VCaP (cell line): Measurements from ENCODE around the gene WDR17.
A peak's percentile ranks its signal among the peaks of the same experiment; 100 is the strongest.

Experiments used
- H3K27ac ChIP-seq: fragments of 450-650 bp; 2 replicates; pipeline ENCODE4 v1.5.1; 2017
- TF ChIP-seq, protein P1 (sequence below): fragments of 450-650 bp; conservative IDR thresholded peaks from 2 replicates; pipeline ENCODE4 v1.5.1; 2017; ENCODE audit warnings: mild to moderate bottlenecking, moderate library complexity

WDR17 gene

GRCh38 chr4:176052744-176053143 is 12.9 kb upstream of the WDR17 start:
- TF ChIP-seq, protein P1, sequence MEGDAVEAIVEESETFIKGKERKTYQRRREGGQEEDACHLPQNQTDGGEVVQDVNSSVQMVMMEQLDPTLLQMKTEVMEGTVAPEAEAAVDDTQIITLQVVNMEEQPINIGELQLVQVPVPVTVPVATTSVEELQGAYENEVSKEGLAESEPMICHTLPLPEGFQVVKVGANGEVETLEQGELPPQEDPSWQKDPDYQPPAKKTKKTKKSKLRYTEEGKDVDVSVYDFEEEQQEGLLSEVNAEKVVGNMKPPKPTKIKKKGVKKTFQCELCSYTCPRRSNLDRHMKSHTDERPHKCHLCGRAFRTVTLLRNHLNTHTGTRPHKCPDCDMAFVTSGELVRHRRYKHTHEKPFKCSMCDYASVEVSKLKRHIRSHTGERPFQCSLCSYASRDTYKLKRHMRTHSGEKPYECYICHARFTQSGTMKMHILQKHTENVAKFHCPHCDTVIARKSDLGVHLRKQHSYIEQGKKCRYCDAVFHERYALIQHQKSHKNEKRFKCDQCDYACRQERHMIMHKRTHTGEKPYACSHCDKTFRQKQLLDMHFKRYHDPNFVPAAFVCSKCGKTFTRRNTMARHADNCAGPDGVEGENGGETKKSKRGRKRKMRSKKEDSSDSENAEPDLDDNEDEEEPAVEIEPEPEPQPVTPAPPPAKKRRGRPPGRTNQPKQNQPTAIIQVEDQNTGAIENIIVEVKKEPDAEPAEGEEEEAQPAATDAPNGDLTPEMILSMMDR: no peak
- H3K27ac ChIP-seq: no peak overlapping the region

GRCh38 chr4:176053785-176054184 is 11.9 kb upstream of the WDR17 start:
- TF ChIP-seq, protein P1: no peak
- no peak overlapping the region for H3K27ac ChIP-seq

DNA sequence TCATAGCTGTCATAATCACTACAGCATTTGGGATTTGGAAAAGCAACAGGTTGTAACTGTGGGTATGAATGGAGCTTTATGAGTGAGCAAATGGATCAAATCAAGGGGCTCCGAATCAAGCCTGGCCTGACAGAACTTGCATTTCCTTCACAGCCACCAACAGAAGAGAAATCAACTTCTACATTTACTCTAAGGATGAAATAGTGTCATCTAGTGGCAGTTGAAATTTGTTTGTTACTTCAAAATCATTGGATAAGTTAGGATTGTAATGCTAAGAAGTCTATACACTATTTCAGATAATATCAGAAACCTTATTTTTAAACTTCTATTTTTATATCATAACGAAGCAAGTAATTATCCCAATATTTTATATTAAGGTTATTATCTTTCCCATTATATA is 10.7 kb upstream of the WDR17 start:
- TF ChIP-seq, protein P1: peak; percentile 59; the same call in 1 of the 2 replicates
- H3K27ac ChIP-seq: no peak overlapping the region

DNA sequence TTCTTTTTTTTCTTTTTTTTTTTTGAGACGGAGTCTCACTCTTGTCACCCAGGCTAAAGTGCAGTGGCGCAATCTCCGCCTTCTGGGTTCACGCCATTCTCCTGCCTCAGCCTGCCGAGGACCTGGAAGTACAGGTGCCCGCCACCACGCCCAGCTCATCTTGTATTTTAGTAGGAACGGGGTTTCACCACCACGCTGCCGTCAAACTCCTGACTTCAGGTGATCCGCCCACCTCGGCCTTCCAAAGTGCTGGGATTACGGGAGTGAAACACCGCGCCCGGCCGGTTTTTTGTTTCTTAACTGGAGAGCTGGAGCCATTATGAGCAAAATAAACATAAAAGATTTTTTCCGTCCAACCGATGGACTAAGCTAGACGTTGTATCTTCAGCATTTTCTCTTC is 1.9 kb upstream of the WDR17 start:
- TF ChIP-seq, protein P1: no peak
- H3K27ac ChIP-seq: no peak overlapping the region

- H3K27ac ChIP-seq: no peak overlapping the region
- TF ChIP-seq, protein P1: no peak
These were observed 1.1 kb upstream of the WDR17 start for GRCh38 chr4:176064539-176064938.

DNA sequence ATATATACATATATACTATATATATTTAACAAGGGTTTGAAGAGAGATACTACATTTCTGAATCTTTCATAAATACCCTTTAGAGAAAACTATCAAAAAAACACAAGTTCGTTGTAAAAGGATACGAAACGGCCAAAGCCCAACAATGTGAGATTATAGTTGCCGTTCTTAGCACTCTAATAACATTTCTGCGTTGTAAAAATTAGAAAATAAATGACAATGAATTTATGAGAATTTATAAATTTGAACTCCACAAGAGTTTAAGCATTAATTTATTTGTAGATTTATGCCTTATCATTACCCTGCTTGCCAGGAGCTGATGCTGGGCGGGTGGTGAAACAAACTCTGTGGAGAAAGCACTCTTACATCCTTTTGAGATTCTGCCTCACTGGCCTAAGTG is 1.1 kb downstream of the WDR17 start:
- TF ChIP-seq, protein P1: no peak
- no peak overlapping the region for H3K27ac ChIP-seq

DNA sequence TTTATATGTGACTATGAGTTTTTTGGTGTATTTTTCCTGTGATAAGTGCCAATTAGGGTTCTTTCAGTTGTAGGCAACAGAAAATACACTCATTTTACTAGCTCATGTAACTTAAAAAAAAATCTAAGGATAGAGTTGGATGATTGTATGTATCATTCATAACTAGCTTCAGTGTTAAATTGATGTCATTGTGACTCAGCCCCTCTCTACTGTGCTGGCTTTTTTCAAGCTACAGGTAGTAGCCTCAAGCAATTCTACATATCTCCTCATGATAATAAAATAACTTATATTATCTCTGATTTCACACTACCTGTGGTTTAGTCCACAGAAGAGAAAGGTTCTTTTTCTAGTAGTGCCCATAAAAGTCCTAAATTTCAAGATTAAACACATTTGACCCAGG is 11.9 kb downstream of the WDR17 start:
- TF ChIP-seq, protein P1: no peak
- H3K27ac ChIP-seq: no peak overlapping the region

DNA sequence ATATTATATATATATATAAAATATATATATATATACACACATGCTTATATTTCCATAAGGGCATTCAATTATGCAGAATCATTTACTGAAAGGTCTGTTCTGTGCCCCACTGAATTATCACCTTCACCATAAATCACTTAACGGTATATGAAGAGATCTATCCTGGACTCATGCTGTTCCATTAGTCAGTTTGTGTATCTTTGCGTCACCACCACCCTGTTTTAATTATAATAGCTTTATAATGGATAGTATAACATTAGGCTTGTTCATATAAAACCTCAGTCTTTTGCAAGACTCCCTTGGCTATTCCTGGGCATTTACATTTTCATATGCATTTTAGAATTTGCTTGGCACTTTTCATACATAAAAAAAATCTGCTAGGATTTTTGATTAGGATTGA is 19.1 kb downstream of the WDR17 start:
- H3K27ac ChIP-seq: no peak overlapping the region
- TF ChIP-seq, protein P1: no peak
